Tibial nerve (tissue), 4 donors: ENCODE measurements around the gene PIAS2. TPM values are rescaled to one million over a fixed set of nuclear protein-coding genes. Genes with fewer than 3 reads are reported as not detected.

Experiments used
- DNase-seq, 2 donors: peaks; one replicate each; pipeline ENCODE4 v3.0.0-alpha.2; 2019; ENCODE audit warnings: low spot score in 2 of 2
- H3K27ac ChIP-seq, 4 donors: fragments of 200-600 bp; sonication (generic) in 3 of 4; one replicate each; pipeline ENCODE4 v1.5.1; 2017 to 2019; ENCODE audit warnings: mild to moderate bottlenecking in 1 of 4
- H3K27me3 ChIP-seq, 2 donors: fragments of 200-600 bp; sonication (generic) in 1 of 2; one replicate each; pipeline versions ENCODE4 v1.5.1 to v1.6.0; 2017 to 2019
- H3K36me3 ChIP-seq, 3 donors: fragments of 200-600 bp; sonication (generic); one replicate each; pipeline ENCODE4 v1.5.1; 2018 to 2019
- H3K4me1 ChIP-seq, 4 donors: fragments of 200-600 bp; sonication (generic) in 3 of 4; one replicate each; pipeline ENCODE4 v1.5.1; 2017 to 2019
- H3K4me3 ChIP-seq, 4 donors: fragments of 200-600 bp; sonication (generic) in 3 of 4; one replicate each; pipeline ENCODE4 v1.5.1; 2017 to 2019; ENCODE audit warnings: mild to moderate bottlenecking in 1 of 4, moderate library complexity in 1 of 4
- H3K9me3 ChIP-seq, 4 donors: fragments of 200-600 bp; sonication (generic) in 3 of 4; one replicate each; pipeline ENCODE4 v1.5.1; 2017 to 2019
- EP300 ChIP-seq, 2 donors: sonication (generic); formaldehyde crosslinking; IDR thresholded peaks; one replicate each; pipeline ENCODE4 v1.6.1; 2017; ENCODE audit warnings: antibody characterized with exemption in 2 of 2, mild to moderate bottlenecking in 1 of 2
- POLR2A ChIP-seq, 2 donors: fragments of 450-650 bp; IDR thresholded peaks; one replicate each; pipeline ENCODE4 v1.6.1; 2017; ENCODE audit warnings: antibody characterized with exemption in 2 of 2, mild to moderate bottlenecking in 2 of 2, moderate library complexity in 2 of 2
- WGBS, 2 donors: methylation state at CpG; one replicate each; pipeline ENCODE4 v1.1.5; 2018; 5-methylcytosine and 5-hydroxymethylcytosine counted together
- total RNA-seq, 4 donors: library from RNA; depleted of rRNA; stranded (reverse); fragments of >200 nt; gene quantifications; one replicate each; pipeline ENCODE4 v1.1.0, GENCODE V29; 2016
- TF ChIP-seq, protein P1 (sequence below), 5 experiments: fragments of 200-600 bp in 3 of 5; fragments of 450-650 bp in 2 of 5; sonication (generic) in 3 of 5; IDR thresholded peaks; one replicate each; pipeline ENCODE4 v1.5.1; 2016 to 2019; ENCODE audit warnings: antibody characterized with exemption in 5 of 5, mild to moderate bottlenecking in 3 of 5, moderate library complexity in 2 of 5

Gene PIAS2
- total RNA-seq, 4 donors from 2014 or later = 18.8 to 25.3 (median 22.0) TPM

DNA sequence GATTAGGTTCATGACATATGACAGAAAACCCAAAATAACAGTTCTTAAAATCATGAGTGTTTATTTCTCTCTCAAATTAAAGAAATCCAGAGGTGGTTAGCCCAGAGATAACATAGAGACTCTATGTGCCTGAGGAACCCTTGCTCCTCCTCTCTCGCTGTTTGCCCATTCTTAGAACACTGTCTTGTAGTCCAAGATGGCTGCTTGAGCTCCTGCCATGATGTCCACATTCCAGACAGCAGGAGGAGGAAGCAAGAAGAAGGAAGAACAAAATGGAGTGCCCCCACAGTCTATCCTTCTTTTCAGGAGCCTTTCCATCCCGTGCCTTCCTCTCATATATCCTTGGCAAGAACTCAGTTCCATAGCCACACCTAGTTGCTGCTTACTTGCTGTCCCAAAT lies 146.6 kb downstream of the PIAS2 start:
- Histone ChIP-seq H3K27me3 (no peaks in the 10 kb centered on the region), H3K27ac (no peak overlapping the region), H3K4me1 (no peaks in the 10 kb centered on the region), H3K9me3 (no peaks in the 10 kb centered on the region), H3K4me3 (no peak overlapping the region), H3K36me3 (no peaks in the 10 kb centered on the region)
- 76% methylated on average over 2 of the region's 2 CpGs for WGBS, 2 donors
- no peak for DNase-seq
- no peak for TF ChIP-seq EP300 (IDR thresholded peaks at IDR 0.05)
- no peak for TF ChIP-seq POLR2A (IDR thresholded peaks at IDR 0.05)
- TF ChIP-seq, protein P1, sequence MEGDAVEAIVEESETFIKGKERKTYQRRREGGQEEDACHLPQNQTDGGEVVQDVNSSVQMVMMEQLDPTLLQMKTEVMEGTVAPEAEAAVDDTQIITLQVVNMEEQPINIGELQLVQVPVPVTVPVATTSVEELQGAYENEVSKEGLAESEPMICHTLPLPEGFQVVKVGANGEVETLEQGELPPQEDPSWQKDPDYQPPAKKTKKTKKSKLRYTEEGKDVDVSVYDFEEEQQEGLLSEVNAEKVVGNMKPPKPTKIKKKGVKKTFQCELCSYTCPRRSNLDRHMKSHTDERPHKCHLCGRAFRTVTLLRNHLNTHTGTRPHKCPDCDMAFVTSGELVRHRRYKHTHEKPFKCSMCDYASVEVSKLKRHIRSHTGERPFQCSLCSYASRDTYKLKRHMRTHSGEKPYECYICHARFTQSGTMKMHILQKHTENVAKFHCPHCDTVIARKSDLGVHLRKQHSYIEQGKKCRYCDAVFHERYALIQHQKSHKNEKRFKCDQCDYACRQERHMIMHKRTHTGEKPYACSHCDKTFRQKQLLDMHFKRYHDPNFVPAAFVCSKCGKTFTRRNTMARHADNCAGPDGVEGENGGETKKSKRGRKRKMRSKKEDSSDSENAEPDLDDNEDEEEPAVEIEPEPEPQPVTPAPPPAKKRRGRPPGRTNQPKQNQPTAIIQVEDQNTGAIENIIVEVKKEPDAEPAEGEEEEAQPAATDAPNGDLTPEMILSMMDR (IDR thresholded peaks at IDR 0.05) = no peak

DNA sequence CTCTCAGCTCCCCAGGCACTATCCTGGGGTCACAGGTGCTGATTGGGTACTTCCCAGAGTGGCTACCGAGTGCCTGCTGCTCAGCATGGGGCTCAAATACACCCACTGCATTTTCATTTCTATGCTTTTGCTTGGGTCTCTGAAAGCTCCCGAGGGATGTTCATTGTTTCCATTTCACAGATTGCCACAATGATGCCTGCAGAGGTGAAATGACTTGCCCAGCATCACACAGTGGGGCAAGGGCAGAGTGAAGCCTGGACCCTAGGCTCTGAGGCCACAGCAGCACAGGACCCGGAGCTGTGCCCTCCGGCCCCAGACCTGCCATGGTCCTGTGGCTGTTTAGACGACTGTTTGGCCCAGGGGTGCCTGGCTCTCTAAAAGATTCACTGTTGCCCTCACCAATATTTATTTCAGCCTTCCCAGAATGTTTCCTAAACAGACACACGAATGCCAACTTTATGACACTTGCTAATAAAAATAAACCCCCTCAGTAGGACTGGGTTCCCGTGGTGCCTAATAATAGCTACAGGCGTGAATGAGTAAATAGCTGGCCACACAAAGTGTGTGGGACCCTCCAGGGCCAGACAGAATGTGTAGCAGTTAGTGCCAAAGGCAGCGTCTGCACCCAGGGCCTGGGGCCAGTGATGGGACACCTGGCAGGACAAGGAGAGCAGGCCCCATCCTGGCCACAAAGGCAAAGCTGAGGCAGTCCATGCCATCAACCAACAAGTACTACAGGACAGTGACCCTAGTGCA lies 149.0 kb downstream of the PIAS2 start:
- Histone ChIP-seq H3K4me3 (no peak overlapping the region), H3K9me3 (no peaks in the 10 kb centered on the region), H3K27me3 (no peaks in the 10 kb centered on the region), H3K36me3 (no peaks in the 10 kb centered on the region), H3K4me1 (no peaks in the 10 kb centered on the region), H3K27ac (no peak overlapping the region)
- TF ChIP-seq EP300 (IDR thresholded peaks at IDR 0.05) (no peak), POLR2A (IDR thresholded peaks at IDR 0.05) (no peak)
- TF ChIP-seq, protein P1 (IDR thresholded peaks at IDR 0.05) = no peak
- no peak for DNase-seq
- 60 to 71% methylated on average over 9 of the region's 9 CpGs for WGBS, 2 donors

DNA sequence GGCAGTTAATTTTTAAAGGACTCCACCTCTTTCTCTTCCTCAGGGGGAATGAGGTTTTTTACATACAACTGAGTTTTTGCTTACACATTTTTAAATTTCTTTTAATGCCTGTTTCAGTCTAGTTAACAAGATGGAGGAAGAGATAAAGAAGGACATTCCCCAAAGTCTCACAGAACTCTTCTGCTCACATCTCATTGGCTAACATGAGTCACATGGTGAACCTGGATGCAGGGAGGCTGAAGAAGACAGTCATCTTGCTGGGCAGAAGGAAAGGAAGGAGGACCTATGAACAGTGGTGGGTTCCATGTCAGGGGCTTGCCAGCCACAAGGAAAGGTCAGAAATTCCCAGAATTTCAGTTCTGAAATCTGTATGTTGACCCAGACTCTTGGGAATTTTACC lies 150.1 kb downstream of the PIAS2 start:
- TF ChIP-seq EP300 (IDR thresholded peaks at IDR 0.05) (no peak), POLR2A (IDR thresholded peaks at IDR 0.05) (no peak)
- TF ChIP-seq, protein P1 (IDR thresholded peaks at IDR 0.05) = no peak
- Histone ChIP-seq H3K4me1 (no peaks in the 10 kb centered on the region), H3K27me3 (no peaks in the 10 kb centered on the region), H3K36me3 (no peaks in the 10 kb centered on the region), H3K27ac (no peak overlapping the region), H3K9me3 (no peaks in the 10 kb centered on the region), H3K4me3 (no peak overlapping the region)
- DNase-seq = no peak

DNA sequence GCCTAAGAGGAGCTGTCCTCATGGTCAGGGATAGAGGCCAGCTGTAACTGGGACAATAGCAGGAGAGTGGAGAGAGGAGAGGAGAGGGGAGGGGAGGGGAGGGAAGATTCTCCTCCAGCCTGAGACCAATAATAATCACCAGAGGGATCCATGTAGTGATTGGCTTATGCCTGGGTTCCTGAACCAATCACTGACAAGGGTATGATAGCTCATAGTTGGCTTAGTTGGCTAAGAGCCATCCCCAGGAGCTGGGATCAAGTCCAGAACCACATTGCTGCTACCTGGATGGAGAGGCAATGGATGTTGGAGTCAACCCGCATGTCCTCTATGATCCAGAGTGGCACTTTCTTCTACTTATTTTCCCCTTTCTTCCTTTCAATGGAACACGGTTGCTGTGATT lies 152.7 kb downstream of the PIAS2 start:
- Histone ChIP-seq H3K36me3 (no peaks in the 10 kb centered on the region), H3K27me3 (peaks cover 0 to 5% of the 10 kb centered on the region in 2 donors), H3K4me1 (no peaks in the 10 kb centered on the region), H3K9me3 (no peaks in the 10 kb centered on the region), H3K27ac (no peak overlapping the region), H3K4me3 (no peak overlapping the region)
- TF ChIP-seq, protein P1 (IDR thresholded peaks at IDR 0.05) = no peak
- no peak for DNase-seq
- 85 to 89% methylated on average over 2 of the region's 2 CpGs for WGBS, 2 donors

DNA sequence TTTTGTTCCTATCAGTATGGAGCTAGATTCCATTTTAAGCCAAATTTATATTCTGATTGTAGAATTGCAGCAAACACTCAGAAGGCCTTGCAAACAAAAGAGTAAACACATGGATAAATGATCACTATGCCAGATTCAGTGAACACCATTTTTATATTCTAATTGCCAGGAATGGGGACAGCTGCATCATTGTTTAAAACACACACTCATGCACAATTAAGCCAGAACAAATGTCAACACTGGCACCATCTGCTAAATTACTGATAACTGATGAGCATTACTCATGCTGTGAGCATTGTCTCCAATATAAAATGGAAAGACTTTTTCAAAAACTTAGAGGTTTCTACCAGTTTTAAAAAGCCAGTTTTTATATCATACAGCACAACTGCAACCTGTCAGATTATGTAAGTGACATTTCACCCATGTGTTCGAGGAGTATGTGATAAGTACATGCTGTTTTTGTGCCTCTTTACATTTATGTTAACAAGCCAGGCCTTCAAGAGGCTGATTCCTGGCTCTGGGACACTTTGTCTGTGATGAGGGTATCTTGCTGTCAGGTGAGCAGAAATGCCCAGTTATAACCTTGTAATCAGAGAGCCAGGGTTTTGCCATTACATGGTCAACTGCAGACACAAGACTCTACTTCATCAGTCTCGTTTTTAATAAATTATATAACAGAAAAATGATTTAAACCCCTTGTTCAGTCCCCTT lies 156.1 kb downstream of the PIAS2 start:
- WGBS, 2 donors = 59 to 74% methylated on average over 2 of the region's 2 CpGs
- no peak overlapping the region for H3K27ac ChIP-seq
- TF ChIP-seq POLR2A (IDR thresholded peaks at IDR 0.05) (no peak), EP300 (IDR thresholded peaks at IDR 0.05) (no peak)
- TF ChIP-seq, protein P1 (IDR thresholded peaks at IDR 0.05) = no peak
- DNase-seq = no peak
- peaks cover 0 to 20% (median 3%) of the 10 kb centered on the region in 4 donors for H3K4me1 ChIP-seq
- H3K36me3 ChIP-seq = no peaks in the 10 kb centered on the region
- no peak overlapping the region for H3K4me3 ChIP-seq
- no peaks in the 10 kb centered on the region for H3K9me3 ChIP-seq
- peaks cover 0 to 36% of the 10 kb centered on the region in 2 donors for H3K27me3 ChIP-seq
